ENCODE data around the gene OR52H1.
"Not testable (repeated sequence)": the region's sequence is repeated elsewhere in the genome, so short reads cannot be mapped to it uniquely, and the experiment has no call there.

Gene OR52H1

GRCh38 chr11:5548440-5548839 is at the start of gene OR52H1:
Gene OR52H1 (minus strand): TSS chr11:5548540. CDS start chr11:5545505, 3,035 bp downstream.
- no peak for DNase-seq (ENCODE audit: low spot score)
- Histone ChIP-seq H3K27ac (no peak within 1 kb of the TSS), H3K4me3 (no peak within 1 kb of the TSS)
- TF ChIP-seq CTCF (IDR thresholded peaks at IDR 0.05) = no peak

DNA sequence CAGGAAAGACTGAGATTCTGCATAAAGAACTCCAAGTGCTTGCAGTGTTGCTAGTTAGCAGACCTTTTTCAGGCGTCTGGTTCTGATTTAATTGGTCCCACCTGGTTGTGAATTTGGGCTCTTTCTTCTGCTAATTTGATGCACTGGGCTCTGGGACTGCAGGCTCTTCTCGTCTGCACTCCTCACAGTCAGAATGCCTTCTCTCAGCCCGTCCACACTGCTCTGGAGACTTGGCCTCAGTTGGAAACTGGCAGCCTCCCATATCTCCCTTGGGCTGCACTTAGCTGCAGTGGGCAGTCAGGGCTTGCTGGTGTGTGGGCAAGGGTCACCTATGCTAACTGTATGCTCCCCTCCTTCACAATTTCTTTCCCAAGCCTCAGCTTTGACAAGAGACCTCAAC is 49.6 kb upstream of the OR52H1 start:
- no peak for TF ChIP-seq CTCF (IDR thresholded peaks at IDR 0.05)
- no peak for DNase-seq (ENCODE audit: low spot score)
- H3K4me3 ChIP-seq = no peak overlapping the region
- H3K27ac ChIP-seq = no peak overlapping the region

GRCh38 chr11:5596607-5597201 is 48.4 kb upstream of the OR52H1 start, which contains the start of gene TRIM6:
Gene TRIM6 (plus strand): TSS chr11:5596637. CDS start chr11:5596898, 261 bp downstream.
- Histone ChIP-seq H3K27ac (peak within 1 kb of the TSS; percentile 38 to 65), H3K4me3 (peak within 1 kb of the TSS; percentile 73)
- DNase-seq (ENCODE audit: low spot score) = peak; percentile 77
- no peak for TF ChIP-seq CTCF (IDR thresholded peaks at IDR 0.05)

DNA sequence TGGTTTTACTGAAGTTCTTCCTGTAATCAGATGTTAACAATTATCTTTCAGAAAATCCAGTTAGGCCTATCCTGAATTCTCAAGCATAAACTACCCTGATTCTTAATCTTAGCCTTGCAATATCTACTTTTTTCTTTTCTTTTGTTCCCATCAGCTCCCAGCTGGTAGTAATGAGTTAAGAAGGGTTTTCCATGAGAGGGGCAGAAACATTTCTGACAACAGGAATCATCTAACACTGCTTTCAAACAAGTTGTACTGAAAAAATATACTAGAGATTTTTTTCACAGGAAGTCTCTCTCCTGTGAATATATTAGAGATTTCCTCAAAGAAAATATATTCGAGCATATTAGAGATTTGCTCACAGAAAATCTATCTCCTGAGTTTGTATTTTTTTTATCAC is 44.8 kb upstream of the OR52H1 start:
- no peak overlapping the region for H3K4me3 ChIP-seq
- TF ChIP-seq CTCF (IDR thresholded peaks at IDR 0.05) = no peak
- no peak for DNase-seq (ENCODE audit: low spot score)
- H3K27ac ChIP-seq = no peak overlapping the region

DNA sequence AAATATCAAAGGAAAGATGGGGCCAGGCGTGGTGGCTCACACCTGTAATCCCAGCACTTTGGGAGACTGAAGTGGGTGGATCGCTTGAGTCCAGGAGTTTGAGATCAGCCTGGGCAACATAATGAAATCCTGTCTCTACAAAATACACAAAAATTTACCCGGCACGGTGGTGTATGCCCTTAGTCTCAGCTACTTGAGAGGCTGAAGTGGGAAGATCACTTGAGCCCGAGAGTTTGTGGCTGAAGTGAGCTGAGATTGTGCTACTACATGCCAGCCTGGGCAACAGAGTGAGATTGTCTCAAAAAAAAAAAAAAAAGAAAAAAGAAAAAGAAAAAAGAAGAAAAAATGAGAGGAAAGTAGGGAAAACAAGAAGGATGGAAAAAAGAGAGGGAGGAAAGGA is 44.3 kb upstream of the OR52H1 start:
- Histone ChIP-seq H3K4me3 (no peak overlapping the region), H3K27ac (no peak overlapping the region)
- no peak for DNase-seq (ENCODE audit: low spot score)
- no peak for TF ChIP-seq CTCF (IDR thresholded peaks at IDR 0.05)

GRCh38 chr11:5591613-5592012 is 43.3 kb upstream of the OR52H1 start:
- no peak overlapping the region for H3K4me3 ChIP-seq
- TF ChIP-seq CTCF (IDR thresholded peaks at IDR 0.05) = no peak
- DNase-seq (ENCODE audit: low spot score) = no peak
- no peak overlapping the region for H3K27ac ChIP-seq

DNA sequence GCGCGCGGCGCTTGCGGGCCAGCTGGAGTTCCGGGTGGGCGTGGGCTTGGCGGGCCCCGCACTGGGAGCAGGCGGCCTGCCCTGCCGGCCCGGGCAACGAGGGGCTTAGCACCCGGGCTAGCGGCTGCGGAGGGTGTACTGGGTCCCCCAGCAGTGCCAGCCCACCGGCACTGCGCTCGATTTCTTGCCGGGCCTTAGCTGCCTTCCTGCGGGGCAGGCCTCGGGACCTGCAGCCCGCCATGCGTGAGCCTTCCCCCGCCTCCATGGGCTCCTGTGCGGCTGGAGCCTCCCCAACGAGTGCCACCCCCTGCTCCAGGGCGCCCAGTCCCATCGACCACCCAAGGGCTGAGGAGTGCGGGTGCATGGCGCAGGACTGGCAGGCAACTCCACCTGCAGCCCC is 41.6 kb upstream of the OR52H1 start:
- not testable (repeated sequence) for H3K4me3 ChIP-seq; H3K27ac ChIP-seq; DNase-seq (ENCODE audit: low spot score)

DNA sequence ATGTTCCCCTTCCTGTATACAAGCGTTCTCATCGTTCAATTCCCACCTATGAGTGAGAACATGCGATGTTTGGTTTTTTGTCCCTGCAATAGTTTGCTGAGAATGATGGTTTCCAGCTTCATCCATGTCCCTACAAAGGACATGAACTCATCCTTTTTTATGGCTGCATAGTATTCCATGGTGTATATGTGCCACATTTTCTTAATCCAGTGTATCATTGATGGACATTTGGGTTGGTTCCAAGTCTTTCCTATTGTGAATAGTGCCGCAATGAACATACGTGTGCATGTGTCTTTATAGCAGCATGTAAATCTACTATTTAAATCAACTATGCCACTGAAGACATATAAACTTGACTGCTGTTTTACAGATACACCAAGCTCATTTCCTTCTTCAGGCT is 36.1 kb upstream of the OR52H1 start:
- H3K27ac ChIP-seq; H3K4me3 ChIP-seq; DNase-seq (ENCODE audit: low spot score): not testable (repeated sequence)

Measured in coronary artery (tissue), 2 donors.